Measurements from ENCODE around the gene ZFAND3.

Gene ZFAND3

DNA sequence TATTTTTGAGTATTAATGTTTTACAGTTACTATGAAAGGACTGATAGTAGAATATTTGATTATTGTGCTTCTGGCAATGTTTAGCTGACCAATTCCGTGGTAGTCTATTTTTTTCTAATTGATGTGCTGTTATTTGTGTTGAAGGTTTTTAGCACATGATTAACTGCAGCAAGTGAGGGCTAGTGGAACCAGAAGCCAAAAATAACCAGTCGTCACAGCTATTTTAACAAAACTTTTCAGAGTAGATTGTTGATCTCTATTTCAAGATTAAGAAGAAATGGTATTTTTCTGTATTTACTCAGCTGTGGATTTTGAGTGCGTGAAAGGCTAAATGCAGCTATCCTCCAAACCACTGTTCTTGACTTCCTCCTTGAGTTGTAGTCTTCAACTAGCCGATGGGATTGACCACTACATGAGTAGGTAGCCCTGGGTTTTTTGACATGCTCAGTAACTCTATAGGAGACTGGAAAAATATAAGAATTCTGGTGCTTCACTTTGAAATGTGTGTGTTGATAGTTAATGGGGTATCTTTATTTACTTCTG lies 258.0 kb downstream of the ZFAND3 start:
- no peak for DNase-seq (ENCODE audit: low read depth in 2 of 2, low spot score in 1 of 2)

GRCh38 chr6:38078671-38079070 lies 259.1 kb downstream of the ZFAND3 start:
- DNase-seq (ENCODE audit: low read depth in 2 of 2, low spot score in 1 of 2) = no peak

GRCh38 chr6:38079107-38079506 lies 259.6 kb downstream of the ZFAND3 start:
- DNase-seq (ENCODE audit: low read depth in 2 of 2, low spot score in 1 of 2) = no peak

DNA sequence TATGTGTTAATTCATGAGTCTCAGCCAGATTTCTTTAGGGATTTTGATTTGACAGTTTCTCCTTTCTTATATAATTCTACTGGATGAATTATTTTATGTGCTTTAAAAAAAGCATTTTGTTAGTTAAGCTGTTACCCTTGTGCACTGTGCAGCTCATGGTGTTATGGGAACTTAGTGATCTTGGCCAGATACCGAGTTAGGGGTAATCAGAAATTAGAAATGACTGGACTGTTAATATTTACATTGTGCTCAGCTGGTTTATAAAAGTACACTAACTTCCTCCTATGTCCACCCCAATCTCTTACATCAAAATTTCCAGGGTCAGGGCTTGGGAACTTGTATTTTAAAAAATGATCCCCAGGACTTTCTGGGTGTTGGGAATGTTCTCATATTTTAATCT lies 260.0 kb downstream of the ZFAND3 start:
- DNase-seq (ENCODE audit: low read depth in 2 of 2, low spot score in 1 of 2) = no peak

GRCh38 chr6:38080360-38080759 lies 260.8 kb downstream of the ZFAND3 start:
- DNase-seq (ENCODE audit: low read depth in 2 of 2, low spot score in 1 of 2) = no peak

- no peak for DNase-seq (ENCODE audit: low read depth in 2 of 2, low spot score in 1 of 2)
These were observed 261.4 kb downstream of the ZFAND3 start for GRCh38 chr6:38080889-38081288.

- no peak for DNase-seq (ENCODE audit: low read depth in 2 of 2, low spot score in 1 of 2)
These were observed 265.5 kb downstream of the ZFAND3 start for GRCh38 chr6:38085031-38085430.

DNA sequence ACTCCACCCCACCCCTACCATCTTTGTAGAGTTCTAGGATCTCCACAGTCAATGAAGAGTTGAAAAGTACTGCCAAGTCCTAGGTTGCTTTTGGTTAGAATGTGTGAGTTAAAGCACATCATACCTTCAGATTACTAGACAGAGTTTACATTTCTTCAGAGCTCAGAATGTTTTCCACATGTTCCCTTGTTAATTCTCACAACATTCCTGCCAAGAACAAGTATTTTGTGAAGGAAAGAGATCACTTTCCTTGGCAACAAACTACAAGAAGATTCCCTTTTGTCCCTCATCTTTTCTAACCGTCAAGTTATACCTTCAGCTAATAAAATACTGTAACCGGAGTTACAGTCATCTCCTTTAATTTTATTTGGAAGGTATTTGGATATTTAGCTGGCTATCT lies 266.8 kb downstream of the ZFAND3 start:
- no peak for DNase-seq (ENCODE audit: low read depth in 2 of 2, low spot score in 1 of 2)

GRCh38 chr6:38088010-38088409 lies 268.5 kb downstream of the ZFAND3 start:
- no peak for DNase-seq (ENCODE audit: low read depth in 2 of 2, low spot score in 1 of 2)

DNA sequence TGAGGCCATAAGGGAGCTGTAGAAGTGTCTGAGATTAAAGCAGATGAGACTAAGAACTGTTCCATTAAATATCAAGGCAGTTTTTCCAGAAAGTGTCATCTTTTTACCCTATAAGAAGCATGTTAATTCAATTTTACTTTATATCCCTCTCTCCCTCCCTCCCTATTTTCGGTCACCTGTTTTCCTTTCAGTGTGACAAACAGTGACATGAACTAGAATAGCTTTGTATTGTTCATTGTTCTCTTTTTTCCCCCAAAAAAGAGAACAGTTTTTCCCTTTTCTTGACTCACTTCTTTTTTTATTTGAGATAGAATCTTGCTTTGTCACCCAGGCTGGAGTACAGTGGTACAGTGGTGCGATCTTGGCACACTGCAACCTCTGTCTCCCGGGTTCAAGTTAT lies 269.3 kb downstream of the ZFAND3 start:
- no peak for DNase-seq (ENCODE audit: low read depth in 2 of 2, low spot score in 1 of 2)

DNA sequence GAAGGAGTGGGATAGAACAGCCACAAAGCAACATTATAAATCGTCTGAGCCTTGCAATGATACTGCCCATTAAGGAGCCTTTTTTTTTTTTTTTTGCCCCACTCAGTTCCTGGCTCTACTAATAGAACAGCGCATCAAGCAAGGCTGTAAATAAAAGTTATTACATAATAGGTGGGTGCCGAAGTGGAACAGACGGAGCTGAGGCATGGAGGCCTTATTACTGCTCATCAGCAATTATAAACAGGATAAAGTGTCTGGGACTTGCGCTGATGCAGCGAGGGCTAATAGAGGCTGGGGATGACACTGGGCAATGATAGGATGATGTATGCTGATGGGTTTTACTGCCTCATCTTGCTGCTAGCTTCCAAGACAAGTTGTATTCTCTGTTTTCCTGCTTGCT lies 272.1 kb downstream of the ZFAND3 start:
- no peak for DNase-seq (ENCODE audit: low read depth in 2 of 2, low spot score in 1 of 2)

DNA sequence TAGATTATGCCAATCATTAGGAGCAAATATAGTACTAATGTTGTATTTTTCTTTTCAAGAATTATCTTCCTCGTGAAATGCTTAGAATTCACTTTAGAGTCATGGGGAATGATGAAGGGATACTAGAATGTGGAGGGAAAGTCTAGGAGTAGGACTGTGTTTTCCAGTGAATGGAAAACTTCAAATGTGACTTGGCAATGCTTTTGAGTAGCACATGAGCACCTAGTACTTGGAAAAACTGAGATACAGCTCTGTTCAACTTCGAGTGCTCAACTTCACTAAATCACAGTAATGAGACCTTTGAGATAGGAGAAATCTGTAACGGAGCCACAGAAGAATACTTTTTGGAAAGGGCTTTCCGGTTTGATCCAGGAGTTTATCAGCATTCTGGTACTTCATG lies 272.9 kb downstream of the ZFAND3 start:
- DNase-seq (ENCODE audit: low read depth in 2 of 2, low spot score in 1 of 2) = no peak

GRCh38 chr6:38092964-38093363 lies 273.4 kb downstream of the ZFAND3 start:
- DNase-seq (ENCODE audit: low read depth in 2 of 2, low spot score in 1 of 2) = no peak

- DNase-seq (ENCODE audit: low read depth in 2 of 2, low spot score in 1 of 2) = no peak
These were observed 275.5 kb downstream of the ZFAND3 start for GRCh38 chr6:38095054-38095453.

GRCh38 chr6:38099221-38099620 lies 279.7 kb downstream of the ZFAND3 start:
- no peak for DNase-seq (ENCODE audit: low read depth in 2 of 2, low spot score in 1 of 2)

- no peak for DNase-seq (ENCODE audit: low read depth in 2 of 2, low spot score in 1 of 2)
These were observed 280.9 kb downstream of the ZFAND3 start for GRCh38 chr6:38100380-38100779.

DNA sequence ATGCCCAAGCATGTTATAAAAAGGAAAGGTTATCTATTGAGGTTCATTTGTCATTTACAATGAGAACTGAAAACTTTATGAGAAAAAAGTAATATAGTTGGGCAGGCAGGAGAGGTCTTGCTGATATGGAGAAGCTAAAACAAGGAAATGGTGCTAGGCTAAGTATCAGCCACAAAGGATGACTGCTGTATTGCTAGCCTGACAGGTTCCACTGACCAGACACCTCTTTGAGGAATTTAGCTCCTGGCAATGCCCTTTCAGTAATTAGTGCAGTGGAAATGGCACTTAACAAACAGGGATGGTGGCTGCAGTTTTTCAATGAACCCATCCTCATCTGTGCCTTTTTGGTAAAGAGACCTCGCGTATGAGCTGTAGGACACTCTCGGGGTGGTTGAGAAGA lies 284.4 kb downstream of the ZFAND3 start:
- DNase-seq (ENCODE audit: low read depth in 2 of 2, low spot score in 1 of 2) = no peak

DNA sequence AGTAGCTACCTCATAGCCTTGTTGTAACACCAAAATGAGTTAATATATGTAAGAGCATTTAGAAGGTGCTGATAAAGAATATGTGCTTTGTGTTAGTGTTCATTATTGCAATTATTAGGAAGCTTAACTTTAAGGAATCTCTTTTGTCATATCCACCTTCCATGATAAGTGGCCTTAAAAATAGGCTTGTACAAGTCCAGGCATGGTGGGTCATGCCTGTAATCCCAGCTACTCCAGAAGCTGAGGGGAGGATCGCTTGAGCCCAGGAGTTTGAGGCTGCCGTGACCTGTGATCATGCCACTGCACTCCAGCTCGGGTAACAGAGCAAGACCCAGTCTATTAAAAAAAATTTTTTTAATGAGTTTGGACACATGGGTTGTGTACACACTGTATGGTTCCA lies 285.5 kb downstream of the ZFAND3 start:
- DNase-seq (ENCODE audit: low read depth in 2 of 2, low spot score in 1 of 2) = no peak

- no peak for DNase-seq (ENCODE audit: low read depth in 2 of 2, low spot score in 1 of 2)
These were observed 287.5 kb downstream of the ZFAND3 start for GRCh38 chr6:38107073-38107472.

- no peak for DNase-seq (ENCODE audit: low read depth in 2 of 2, low spot score in 1 of 2)
These were observed 291.0 kb downstream of the ZFAND3 start for GRCh38 chr6:38110481-38110971.

GRCh38 chr6:38112181-38112580 lies 292.7 kb downstream of the ZFAND3 start:
- no peak for DNase-seq (ENCODE audit: low read depth in 2 of 2, low spot score in 1 of 2)

GRCh38 chr6:38113825-38114576 lies 294.5 kb downstream of the ZFAND3 start:
- no peak for DNase-seq (ENCODE audit: low read depth in 2 of 2, low spot score in 1 of 2)

All from stimulated activated CD8-positive, alpha-beta memory T cell treated with anti-CD3 and anti-CD28 coated beads, Interleukin-4, amount 100 ng/mL, for 1 hour (primary cell).